NCI-H2107 treated with DMSO at 0.1 percent for 48 hours (cell line): ENCODE measurements around the gene KLRD1.
A peak's percentile ranks its signal among the peaks of the same experiment; 100 is the strongest.
"Not testable (repeated sequence)": the region's sequence is repeated elsewhere in the genome, so short reads cannot be mapped to it uniquely, and the experiment has no call there.

Experiments used
- DNase-seq: peaks from one replicate; lab custom pipeline; 2025; ENCODE audit not compliant: unreplicated experiment; lab: John Stamatoyannopoulos, UW

KLRD1 gene

GRCh38 chr12:10307630-10308029 lies at the start of gene KLRD1:
TSS of gene KLRD1 (plus strand) at chr12:10307870. CDS start at chr12:10308078, 208 bp downstream.
- DNase-seq, result no peak

- no peak for DNase-seq
Measured at GRCh38 chr12:10260927-10261326, 46.7 kb upstream of the KLRD1 start.

DNA sequence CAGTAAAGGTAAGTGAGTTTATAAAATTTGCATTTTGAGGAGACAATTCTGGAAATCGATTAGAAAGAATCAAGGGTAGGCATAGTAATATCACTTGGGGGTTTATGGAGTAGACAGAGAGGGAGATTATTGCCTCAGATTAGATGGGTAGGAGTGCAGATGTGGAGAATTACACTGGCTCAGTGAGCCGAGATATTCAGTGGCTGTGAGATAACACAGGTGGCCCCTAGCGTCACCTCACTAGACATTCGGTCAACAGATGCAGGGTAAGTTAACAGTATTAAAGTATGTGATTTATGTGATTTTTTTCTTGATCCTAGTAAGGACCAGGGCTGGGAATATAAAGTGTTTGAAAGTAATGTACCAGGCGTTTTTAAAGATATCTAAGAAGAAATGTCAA lies 39.6 kb upstream of the KLRD1 start:
- no peak for DNase-seq

GRCh38 chr12:10272467-10272866 lies 35.2 kb upstream of the KLRD1 start:
- no peak for DNase-seq

- DNase-seq, result no peak
Measured at GRCh38 chr12:10276774-10277173, 30.9 kb upstream of the KLRD1 start.

GRCh38 chr12:10278104-10278503 lies 29.6 kb upstream of the KLRD1 start:
- DNase-seq, result no peak

DNA sequence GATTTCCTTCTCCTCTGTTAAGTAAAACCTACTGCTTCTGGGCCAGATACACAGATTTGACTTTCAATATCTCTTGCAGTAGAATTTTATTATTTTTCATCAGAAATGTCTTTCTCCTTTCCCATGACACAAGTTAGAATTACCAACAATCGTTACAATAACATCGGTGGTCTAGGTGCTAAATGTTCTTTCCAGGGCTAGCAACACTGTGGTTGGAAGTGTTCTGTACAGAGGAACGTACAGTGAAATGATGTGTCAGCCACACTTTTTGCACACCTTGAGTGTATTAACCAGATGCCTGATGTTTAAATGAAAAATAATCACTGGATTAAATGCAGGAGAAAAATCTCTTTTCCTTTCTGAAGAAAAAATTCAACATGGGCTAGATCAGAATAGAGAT lies 27.7 kb upstream of the KLRD1 start:
- DNase-seq, result no peak

- peak; percentile 18 for DNase-seq
Measured at GRCh38 chr12:10283027-10283426, 24.6 kb upstream of the KLRD1 start.

DNA sequence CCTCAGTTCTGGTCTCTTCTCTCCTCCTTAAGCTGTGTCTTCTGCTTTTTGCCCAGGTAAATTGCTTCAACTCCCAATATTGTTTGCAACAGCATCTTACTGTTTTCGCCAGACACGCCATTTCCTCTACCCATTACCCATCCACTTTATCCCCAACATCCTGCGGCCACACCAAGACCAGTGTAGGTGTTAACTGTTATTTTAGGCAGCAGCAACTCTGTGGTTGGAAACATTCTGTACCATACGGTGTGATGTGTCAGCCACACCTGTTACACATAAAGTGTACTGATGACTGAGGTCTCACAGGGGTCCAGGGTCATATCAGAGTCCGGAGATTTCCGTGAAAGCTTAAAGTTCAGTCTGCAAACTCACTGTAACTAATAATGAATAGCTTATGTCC lies 21.8 kb upstream of the KLRD1 start:
- DNase-seq, result no peak

DNA sequence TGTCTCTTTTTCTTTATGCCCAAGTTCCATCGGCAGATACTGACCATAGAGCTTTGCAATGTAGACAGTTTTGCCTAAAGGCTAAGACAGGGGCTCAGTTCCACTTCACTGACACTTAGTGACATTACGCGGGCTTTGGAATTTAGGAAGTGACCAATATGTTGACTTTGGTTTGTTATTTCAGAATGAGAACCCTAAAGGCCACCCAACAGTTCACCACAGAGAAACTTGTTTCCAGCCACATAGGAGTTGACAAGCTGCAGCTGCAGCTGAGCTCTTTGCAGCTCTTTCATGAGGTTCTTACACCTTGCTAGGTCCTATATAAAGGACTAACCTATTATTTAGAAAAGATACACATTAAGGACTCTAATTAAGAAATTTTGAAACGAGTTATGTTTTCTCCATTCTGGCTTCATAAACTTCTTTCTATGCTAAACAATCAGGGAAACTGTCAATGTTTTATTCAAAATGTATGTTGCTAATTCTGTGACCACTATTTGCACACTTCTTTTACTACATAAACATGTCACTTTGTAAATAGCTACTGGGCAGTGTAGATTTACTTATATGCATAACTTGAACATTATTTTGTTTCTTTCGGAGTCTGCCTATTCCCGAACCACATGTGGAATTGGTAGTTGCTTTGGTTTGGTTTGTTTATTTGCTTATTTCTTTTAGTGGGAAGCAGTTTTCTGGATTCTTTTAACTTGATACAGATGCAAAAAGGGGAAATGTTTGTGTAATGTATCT lies 18.5 kb upstream of the KLRD1 start:
- DNase-seq, result no peak

GRCh38 chr12:10291030-10291429 lies 16.6 kb upstream of the KLRD1 start:
- no peak for DNase-seq

DNA sequence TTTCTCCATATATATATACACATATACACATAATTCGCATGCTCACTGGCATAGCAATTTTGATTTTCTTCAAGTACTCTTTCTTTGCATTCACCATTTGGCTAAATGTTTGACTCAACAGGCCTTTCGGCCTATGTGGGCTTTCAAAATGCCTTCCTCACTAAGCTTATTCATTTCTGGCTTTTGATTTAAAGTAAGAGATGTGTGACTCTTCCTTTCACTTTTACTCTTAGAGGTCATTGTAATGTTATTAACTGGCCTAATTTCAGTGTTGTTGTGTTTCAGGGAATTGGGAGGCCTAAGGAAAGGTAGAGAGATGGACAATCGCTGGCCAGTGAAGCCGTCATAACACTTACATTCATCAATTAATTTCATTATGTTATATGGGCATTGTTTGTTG lies 14.5 kb upstream of the KLRD1 start:
- no peak for DNase-seq

DNA sequence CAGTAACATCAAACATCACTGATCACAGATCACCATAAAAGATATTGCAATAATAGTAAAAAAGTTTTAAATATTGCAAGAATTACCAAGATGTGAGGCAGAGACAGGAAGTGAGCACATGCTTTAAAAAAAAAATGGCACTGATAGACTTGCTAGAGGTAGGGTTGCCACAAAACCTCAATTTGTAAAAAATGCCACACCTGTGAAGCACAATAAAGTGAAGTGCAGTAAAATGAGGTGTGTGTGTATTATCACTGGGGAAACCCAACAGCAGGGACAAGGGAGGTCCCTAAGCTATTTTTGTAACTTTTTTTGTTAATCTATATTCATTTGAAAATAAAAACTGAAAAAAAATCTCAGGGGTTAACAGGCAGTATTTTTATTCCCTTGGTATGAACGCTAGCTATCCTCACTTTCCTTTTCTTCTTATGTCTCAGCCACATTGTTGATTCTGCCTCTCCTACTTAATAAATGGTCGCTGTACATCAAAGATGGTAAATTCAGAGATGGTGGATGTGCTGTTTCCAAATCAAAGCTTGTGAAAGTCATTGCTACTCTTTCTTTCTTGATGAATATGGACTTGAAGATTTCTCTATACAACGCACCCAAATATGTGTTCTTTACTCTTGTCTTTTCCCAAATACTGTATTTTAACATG lies 14.0 kb upstream of the KLRD1 start:
- no peak for DNase-seq

DNA sequence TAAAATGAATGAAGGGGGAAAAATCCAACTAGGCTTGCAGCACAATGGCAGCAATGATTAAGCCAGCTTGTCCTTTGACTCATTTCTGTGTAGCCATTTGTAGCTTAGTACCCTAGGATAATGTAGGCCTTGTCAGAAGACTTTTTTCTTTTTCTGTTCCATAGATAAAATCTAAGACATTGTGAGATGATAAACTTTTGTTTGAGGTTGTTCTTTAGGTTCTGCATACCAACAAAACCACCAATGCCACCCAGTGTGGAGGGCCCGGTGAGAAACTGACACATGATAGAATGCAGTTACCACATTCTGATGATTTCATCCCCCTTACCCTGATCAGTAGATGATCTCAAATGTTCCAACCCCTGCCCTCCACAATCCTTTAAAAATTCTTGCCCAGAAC lies 6.6 kb upstream of the KLRD1 start:
- no peak for DNase-seq

DNA sequence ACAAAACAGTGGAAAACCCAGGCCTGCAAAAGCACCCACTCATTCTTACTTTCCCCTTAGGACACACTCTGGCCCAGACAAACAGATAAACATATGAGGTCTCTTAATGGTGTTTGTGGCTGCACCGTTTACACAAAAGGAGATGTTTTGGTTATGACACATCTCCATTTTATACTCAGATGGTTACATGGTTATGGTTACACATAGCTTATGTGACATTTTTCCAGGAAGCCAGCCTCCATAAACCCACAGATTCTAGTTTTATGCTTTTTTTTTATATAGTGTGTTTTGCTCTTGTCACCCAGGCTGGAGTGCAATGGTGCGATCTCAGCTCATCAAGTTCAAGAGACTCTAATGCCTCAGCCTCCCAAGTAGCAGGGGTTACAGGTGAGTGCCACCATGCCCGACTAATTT lies 3.5 kb upstream of the KLRD1 start:
- DNase-seq, result no peak

DNA sequence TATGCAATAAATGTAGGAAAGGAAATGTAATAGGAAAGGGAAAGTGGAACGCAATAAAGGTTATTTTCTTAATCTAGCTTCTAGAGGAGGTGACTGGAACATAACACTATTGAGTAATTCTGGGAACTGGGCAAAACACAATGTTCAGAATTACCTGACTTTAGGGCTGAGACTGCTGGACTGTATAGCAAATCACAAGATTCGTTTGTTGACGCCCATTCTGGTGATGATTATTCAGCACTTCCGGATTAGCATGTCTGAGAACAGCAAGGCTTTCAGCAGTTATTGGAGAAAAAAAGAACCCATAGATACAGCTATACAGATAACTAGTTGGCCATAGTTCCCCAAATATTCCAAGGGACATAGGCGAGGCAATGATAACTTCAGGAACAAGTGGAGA lies 2.3 kb upstream of the KLRD1 start:
- no peak for DNase-seq

- no peak for DNase-seq
Measured at GRCh38 chr12:10310926-10311720, 3.5 kb downstream of the KLRD1 start.

DNA sequence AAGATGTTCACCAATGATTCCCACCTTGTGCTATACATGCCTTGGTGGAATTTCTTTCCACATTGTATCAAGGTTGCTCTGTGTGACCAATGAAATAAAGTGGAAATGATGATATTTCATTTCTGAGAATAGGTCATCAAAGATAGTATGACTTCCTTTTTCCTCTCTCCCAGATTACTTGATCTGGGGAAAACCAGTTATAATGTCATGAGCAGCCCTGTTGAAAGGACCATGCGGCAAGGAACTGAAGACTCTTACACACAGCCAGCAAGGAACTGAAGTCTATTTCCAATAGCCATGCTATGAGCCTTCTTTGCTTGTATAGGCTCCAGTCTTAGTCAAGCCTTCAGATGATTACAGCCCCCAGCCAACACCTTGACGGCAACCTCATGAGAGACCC lies 11.7 kb downstream of the KLRD1 start:
- DNase-seq, result no peak

- DNase-seq, result no peak
Measured at GRCh38 chr12:10320643-10321042, 13.0 kb downstream of the KLRD1 start.

DNA sequence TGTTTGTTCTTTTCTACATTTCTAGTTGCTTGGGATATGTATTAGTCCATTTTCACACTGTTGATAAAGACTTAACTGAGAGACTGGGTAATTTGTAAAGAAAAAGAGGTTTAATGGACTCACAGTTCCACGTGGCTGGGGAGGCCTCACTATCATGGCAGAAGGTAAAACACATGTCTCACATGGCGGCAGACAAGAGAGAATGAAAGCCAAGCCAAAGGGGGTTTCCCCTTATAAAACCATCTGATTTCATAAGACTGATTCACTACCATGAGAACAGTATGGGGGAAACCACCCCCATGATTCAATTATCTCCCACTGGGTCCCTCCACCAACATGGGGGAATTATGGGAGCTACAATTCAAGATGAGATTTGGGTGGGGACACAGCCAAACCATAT lies 21.0 kb downstream of the KLRD1 start:
- not testable (repeated sequence) for DNase-seq

DNA sequence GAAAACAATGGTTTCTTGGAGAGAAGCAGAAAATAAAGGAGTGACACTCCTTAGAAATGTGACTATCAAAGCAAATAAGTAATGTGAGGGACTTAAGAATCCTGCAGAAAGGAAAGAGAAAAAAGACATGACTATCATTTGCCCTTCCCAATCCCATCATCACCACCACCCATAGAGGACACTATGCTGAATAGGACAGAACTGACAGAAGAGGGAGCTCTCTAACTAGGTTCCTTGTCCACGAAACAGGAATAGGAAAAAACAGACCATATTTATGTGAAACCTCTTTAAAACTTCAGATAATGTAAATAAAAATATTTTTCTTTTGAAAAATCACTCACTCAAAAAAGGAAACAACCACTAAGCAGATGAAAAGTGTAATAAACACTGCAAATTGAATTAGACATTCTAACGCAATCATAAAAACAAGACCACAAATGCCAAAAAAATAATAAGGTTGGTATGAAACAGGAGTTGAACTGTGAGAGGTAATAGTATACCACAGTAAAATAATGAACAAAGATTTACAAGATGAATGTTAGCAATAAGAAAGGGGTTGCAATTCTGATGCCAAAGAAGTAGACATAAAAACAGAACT lies 24.1 kb downstream of the KLRD1 start:
- DNase-seq, result peak; percentile 70

DNA sequence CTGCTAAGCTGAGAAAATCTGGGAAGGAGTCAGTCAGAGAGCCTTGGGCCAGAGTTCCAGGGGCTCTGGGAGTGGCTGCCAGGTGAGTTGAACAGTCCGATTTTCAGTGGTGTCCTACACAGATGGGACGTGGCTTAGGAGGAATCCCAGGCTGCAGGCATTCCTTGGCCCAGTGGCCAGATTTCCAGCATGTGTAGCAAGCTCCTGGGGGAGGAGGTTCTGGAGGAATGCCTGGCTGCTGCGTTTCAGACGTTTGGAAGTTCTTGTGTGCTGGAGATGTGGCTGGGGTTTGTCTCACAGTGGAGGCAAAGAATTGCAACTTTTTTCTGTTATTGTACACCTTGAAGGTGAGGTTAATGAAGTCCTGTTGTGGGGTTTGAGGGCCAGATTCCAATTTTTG lies 28.5 kb downstream of the KLRD1 start:
- not testable (repeated sequence) for DNase-seq
